Thyroid gland (tissue), 4 donors: ENCODE data around the gene TPCN1. TPM values are rescaled to one million over a fixed set of nuclear protein-coding genes. Genes with fewer than 3 reads are reported as not detected.

Experiments used
- DNase-seq, 2 donors: peaks; one replicate each; pipeline ENCODE4 v3.0.0-alpha.2; 2019
- H3K27ac ChIP-seq, 3 donors: fragments of 200-600 bp; sonication (generic); 1 replicate in 2 of 3; 2 replicates in 1 of 3; pipeline ENCODE4 v1.5.1; 2016 to 2019; ENCODE audit warnings: mild to moderate bottlenecking in 1 of 3, moderate library complexity in 1 of 3
- H3K27me3 ChIP-seq: fragments of 200-600 bp; sonication (generic); one replicate; pipeline ENCODE4 v1.5.1; 2019
- H3K36me3 ChIP-seq, 2 donors: fragments of 200-600 bp; sonication (generic); one replicate each; pipeline ENCODE4 v1.5.1; 2016 to 2019
- H3K4me1 ChIP-seq, 2 donors: fragments of 200-600 bp; sonication (generic); one replicate each; pipeline ENCODE4 v1.5.1; 2017 to 2019
- H3K4me3 ChIP-seq, 3 donors: fragments of 200-600 bp; sonication (generic); replicated peaks in 1 of 3; 1 replicate in 2 of 3; 2 replicates in 1 of 3; pipeline ENCODE4 v1.5.1; 2016; ENCODE audit warnings: mild to moderate bottlenecking in 1 of 3
- H3K9me3 ChIP-seq: fragments of 200-600 bp; sonication (generic); one replicate; pipeline ENCODE4 v1.5.1; 2017
- POLR2A ChIP-seq, 2 donors: fragments of 450-650 bp; IDR thresholded peaks; one replicate each; pipeline ENCODE4 v1.6.1; 2017; ENCODE audit warnings: antibody characterized with exemption in 2 of 2, mild to moderate bottlenecking in 2 of 2, moderate library complexity in 1 of 2
- WGBS, 2 donors: methylation state at CpG; one replicate each; pipeline ENCODE4 v1.1.5; 2017; 5-methylcytosine and 5-hydroxymethylcytosine counted together
- intact Hi-C: fragments of 100-400 bp; cut with DNase I; formaldehyde crosslinking; loops from one replicate; pipeline ENCODE4 v1.15.1; 2023
- total RNA-seq, 4 donors: library from RNA; depleted of rRNA; stranded (reverse); fragments of >200 nt; gene quantifications; one replicate each; pipeline ENCODE4 v1.2.3, GENCODE V29; 2016
- TF ChIP-seq, protein P1 (sequence below), 6 experiments: fragments of 200-600 bp in 3 of 6; fragments of 450-650 bp in 3 of 6; sonication (generic) in 3 of 6; IDR thresholded peaks; one replicate each; pipeline ENCODE4 v1.5.1; 2016 to 2019; ENCODE audit warnings: antibody characterized with exemption in 6 of 6, mild to moderate bottlenecking in 2 of 6, inconsistent platforms in 1 of 6, moderate library complexity in 1 of 6

The TPCN1 gene
- total RNA-seq, 4 donors from 2014 or later: 58.3 to 135 (median 109) TPM

DNA sequence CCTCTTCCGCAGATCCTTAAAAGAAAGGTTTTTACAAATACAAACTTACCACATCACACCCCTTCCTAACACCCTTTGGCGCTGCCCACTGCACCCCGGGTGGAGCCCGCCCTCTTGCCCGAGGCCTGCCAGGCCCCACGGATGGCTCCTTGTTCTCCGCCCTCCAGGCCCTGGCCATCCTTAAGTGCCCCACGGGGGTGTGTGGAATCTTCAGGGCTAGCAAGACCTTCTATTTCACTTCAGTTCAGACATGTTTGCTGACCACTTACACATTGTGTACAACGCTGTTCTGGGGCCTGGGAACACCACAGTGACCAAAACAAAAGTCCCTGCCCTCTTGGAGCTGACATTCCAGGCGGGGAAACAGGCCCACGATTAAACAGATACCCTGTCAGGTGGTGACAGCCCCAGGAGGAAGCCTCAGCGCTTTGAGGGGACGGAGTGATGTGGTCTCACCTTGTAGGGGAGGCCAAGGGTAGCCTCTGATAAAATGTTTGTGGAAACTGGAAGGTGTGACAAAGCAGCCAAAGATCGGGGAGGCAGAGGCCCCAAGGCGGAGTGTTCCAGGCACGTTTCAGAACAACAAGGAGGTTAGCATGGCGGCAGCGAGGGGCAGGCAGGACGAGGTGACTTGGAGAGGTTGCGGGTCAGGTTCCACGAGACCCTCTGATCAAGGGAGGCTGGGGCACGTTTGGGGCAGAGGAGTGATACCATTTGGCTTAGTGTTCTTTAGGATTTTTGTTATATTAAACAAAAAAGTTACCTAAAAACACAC is 27.0 kb downstream of the TPCN1 start:
- no peak for TF ChIP-seq POLR2A (IDR thresholded peaks at IDR 0.05)
- TF ChIP-seq, protein P1, sequence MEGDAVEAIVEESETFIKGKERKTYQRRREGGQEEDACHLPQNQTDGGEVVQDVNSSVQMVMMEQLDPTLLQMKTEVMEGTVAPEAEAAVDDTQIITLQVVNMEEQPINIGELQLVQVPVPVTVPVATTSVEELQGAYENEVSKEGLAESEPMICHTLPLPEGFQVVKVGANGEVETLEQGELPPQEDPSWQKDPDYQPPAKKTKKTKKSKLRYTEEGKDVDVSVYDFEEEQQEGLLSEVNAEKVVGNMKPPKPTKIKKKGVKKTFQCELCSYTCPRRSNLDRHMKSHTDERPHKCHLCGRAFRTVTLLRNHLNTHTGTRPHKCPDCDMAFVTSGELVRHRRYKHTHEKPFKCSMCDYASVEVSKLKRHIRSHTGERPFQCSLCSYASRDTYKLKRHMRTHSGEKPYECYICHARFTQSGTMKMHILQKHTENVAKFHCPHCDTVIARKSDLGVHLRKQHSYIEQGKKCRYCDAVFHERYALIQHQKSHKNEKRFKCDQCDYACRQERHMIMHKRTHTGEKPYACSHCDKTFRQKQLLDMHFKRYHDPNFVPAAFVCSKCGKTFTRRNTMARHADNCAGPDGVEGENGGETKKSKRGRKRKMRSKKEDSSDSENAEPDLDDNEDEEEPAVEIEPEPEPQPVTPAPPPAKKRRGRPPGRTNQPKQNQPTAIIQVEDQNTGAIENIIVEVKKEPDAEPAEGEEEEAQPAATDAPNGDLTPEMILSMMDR (IDR thresholded peaks at IDR 0.05): no peak
- peak overlapping the region; percentile 96 to 98 (median 96) for H3K27ac ChIP-seq

DNA sequence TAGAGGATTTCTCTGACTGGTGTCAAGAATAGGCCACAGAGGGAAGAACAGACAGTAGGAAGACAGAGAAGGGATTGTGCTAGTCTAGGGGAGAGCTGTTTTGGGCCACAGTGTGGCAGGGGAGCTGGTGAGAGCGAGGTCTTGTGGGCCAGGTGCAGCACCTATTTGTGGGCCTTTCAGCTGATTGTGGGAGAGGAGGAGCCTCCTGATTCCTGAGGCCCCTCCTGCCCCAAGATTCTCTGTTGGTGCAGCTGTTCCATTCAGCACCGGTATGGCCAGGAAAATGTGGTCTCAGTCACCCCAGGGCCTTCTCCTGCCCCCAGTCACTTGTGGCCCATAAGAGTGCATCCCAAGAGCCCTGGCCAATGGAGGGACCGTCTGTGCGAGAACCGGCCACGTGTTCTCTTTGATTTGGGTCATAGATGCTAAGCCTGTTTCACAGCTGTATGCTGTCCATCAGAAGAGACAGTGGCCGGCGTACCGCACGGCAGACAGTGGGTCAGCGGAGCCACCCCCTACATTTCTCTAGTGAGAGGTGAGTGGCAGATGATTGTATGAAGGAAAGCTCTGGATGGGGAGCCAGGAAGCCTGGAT is 27.7 kb downstream of the TPCN1 start:
- Histone ChIP-seq H3K4me1 (peaks cover 41 to 46% of the 10 kb centered on the region in 2 donors), H3K36me3 (peaks cover 3 to 4% of the 10 kb centered on the region in 2 donors), H3K27me3 (no peaks in the 10 kb centered on the region), H3K4me3 (no peak overlapping the region), H3K27ac (peak overlapping the region; percentile 96 to 98 (median 96)), H3K9me3 (no peaks in the 10 kb centered on the region)
- WGBS, 2 donors: 94 to 96% methylated on average over 11 of the region's 11 CpGs
- intact Hi-C loops: no loop called here
- no peak for DNase-seq
- TF ChIP-seq POLR2A (IDR thresholded peaks at IDR 0.05): no peak
- TF ChIP-seq, protein P1 (IDR thresholded peaks at IDR 0.05): no peak

More for the DNA sequence above, 27.0 kb downstream of the TPCN1 start:
- Histone ChIP-seq H3K4me3 (no peak overlapping the region), H3K9me3 (no peaks in the 10 kb centered on the region), H3K27me3 (no peaks in the 10 kb centered on the region), H3K36me3 (peaks cover under 1 to 4% of the 10 kb centered on the region in 2 donors), H3K4me1 (peaks cover 48 to 53% of the 10 kb centered on the region in 2 donors)
- 70 to 73% methylated on average over 22 of the region's 22 CpGs for WGBS, 2 donors
- intact Hi-C loops: no loop called here
- DNase-seq: peak; percentile 45 to 61

DNA sequence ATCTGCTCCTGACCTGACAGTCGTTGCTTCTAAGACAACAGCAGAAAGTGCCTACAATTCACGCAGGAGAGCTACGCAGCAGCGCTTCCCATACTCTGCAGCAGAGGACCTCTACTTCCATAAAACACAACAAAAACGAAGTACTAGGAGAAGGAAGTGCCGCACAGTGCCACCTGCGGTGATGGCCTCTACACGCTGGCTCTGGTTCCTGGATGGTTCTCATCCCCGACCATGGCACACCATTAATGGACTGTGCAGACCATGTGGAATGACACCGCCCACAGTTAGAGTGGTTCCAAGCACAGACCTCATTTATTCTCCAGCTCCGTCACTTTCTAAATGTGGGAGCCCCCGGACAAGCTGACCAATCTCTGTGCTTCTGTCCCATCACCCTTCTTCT is 28.3 kb downstream of the TPCN1 start:
- H3K36me3 ChIP-seq: peaks cover 3 to 4% of the 10 kb centered on the region in 2 donors
- 90 to 95% methylated on average over 12 of the region's 12 CpGs for WGBS, 2 donors
- no peaks in the 10 kb centered on the region for H3K9me3 ChIP-seq
- DNase-seq: no peak
- H3K27me3 ChIP-seq: no peaks in the 10 kb centered on the region
- peaks cover 37 to 40% of the 10 kb centered on the region in 2 donors for H3K4me1 ChIP-seq
- TF ChIP-seq, protein P1 (IDR thresholded peaks at IDR 0.05): no peak
- no peak for TF ChIP-seq POLR2A (IDR thresholded peaks at IDR 0.05)
- H3K4me3 ChIP-seq: no peak overlapping the region
- intact Hi-C loops: no loop called here
- H3K27ac ChIP-seq: no peak overlapping the region

DNA sequence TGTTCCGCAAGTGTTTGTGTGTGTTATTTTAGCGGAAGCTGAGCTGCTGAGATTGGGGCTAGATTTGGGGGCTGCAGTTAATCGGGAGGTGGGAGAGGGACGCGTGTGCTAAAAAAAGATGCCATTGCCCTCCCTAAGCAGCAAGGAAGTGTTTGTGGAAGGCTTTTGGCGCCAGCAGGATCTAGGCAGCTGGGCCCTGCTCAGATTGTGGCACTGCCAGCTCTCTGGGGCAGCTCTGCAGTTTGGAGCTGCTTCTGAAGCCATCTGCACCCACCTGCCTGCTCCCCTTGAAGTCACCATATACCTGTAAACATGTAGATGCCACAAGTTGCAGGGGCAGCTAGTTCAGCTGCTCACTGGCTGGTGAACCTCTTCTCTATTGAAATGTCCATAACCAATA is 28.8 kb downstream of the TPCN1 start:
- Histone ChIP-seq H3K4me1 (peaks cover 32 to 35% of the 10 kb centered on the region in 2 donors), H3K4me3 (no peak overlapping the region), H3K27ac (no peak overlapping the region), H3K36me3 (peaks cover 3 to 4% of the 10 kb centered on the region in 2 donors), H3K27me3 (no peaks in the 10 kb centered on the region), H3K9me3 (no peaks in the 10 kb centered on the region)
- 92 to 93% methylated on average over 6 of the region's 6 CpGs for WGBS, 2 donors
- intact Hi-C loops: no loop called here
- no peak for DNase-seq
- TF ChIP-seq, protein P1 (IDR thresholded peaks at IDR 0.05): no peak
- no peak for TF ChIP-seq POLR2A (IDR thresholded peaks at IDR 0.05)
